ENCODE results near the gene CDH15.
A peak's percentile ranks its signal among the peaks of the same experiment; 100 is the strongest.
"Not testable (repeated sequence)": the region's sequence is repeated elsewhere in the genome, so short reads cannot be mapped to it uniquely, and the experiment has no call there.

Gene CDH15

GRCh38 chr16:89242795-89243200 lies 71.2 kb downstream of the CDH15 start:
- peak in 1 of 2 experiments; percentile 9 for DNase-seq

- no peak for DNase-seq
Observed at GRCh38 chr16:89243664-89244063, 72.1 kb downstream of the CDH15 start.

GRCh38 chr16:89244264-89244663 lies 72.7 kb downstream of the CDH15 start:
- not testable (repeated sequence) for DNase-seq

GRCh38 chr16:89244754-89245153 lies 73.2 kb downstream of the CDH15 start:
- no peak for DNase-seq

All from NCI-H2081 (cell line).